ENCODE data around the gene PRPF38A. TPM values are rescaled to one million over a fixed set of nuclear protein-coding genes. Genes with fewer than 3 reads are reported as not detected.
A peak's percentile ranks its signal among the peaks of the same experiment; 100 is the strongest.

Gene PRPF38A
- total RNA-seq, 3 donors from 2014 or later (not counting 1 experiment from before 2014, with no cell fraction given) = 73.9 to 97.2 (median 95.4) TPM

DNA sequence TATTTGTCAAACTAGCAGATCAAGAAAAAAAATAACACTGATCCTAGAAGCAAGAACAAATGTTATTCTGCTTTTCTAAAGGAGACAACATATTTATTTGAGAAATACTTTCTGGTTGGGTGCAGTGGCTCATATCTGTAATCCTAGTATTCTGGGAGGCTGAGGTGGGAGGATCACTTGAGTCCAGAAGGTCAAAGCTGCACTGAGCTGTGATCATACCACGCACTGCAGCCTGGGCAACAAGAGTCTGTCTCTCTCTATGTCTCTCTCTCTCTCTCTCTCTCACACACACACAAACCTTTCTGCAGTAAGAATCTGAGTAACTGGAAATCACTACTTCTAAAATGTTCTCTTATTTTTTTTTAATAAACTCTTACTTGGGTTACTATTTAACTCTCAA is 31.2 kb downstream of the PRPF38A start:
- no peaks in the 10 kb centered on the region for H3K27me3 ChIP-seq (ENCODE audit: control insufficient read depth, insufficient read depth, low read length)
- DNase-seq (no peak), ATAC-seq (no peak)
- TF ChIP-seq, protein P1, sequence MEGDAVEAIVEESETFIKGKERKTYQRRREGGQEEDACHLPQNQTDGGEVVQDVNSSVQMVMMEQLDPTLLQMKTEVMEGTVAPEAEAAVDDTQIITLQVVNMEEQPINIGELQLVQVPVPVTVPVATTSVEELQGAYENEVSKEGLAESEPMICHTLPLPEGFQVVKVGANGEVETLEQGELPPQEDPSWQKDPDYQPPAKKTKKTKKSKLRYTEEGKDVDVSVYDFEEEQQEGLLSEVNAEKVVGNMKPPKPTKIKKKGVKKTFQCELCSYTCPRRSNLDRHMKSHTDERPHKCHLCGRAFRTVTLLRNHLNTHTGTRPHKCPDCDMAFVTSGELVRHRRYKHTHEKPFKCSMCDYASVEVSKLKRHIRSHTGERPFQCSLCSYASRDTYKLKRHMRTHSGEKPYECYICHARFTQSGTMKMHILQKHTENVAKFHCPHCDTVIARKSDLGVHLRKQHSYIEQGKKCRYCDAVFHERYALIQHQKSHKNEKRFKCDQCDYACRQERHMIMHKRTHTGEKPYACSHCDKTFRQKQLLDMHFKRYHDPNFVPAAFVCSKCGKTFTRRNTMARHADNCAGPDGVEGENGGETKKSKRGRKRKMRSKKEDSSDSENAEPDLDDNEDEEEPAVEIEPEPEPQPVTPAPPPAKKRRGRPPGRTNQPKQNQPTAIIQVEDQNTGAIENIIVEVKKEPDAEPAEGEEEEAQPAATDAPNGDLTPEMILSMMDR (IDR thresholded peaks at IDR 0.05) = no peak
- no peaks in the 10 kb centered on the region for H3K4me1 ChIP-seq (ENCODE audit: control insufficient read depth, insufficient read depth, low read length)
- H3K36me3 Mint-ChIP-seq = peaks cover 28% of the 10 kb centered on the region
- H3K27me3 Mint-ChIP-seq (ENCODE audit: low read depth in 2 of 2) = no peaks in the 10 kb centered on the region
- H3K9me3 ChIP-seq (ENCODE audit: control insufficient read depth, insufficient read depth, low read length) = no peaks in the 10 kb centered on the region
- H3K9me3 Mint-ChIP-seq = no peaks in the 10 kb centered on the region
- no peak overlapping the region for H3K27ac Mint-ChIP-seq
- H3K36me3 ChIP-seq (ENCODE audit: control insufficient read depth, insufficient read depth, low read length) = peaks cover 63% of the 10 kb centered on the region
- no peak overlapping the region for H3K4me3 ChIP-seq (ENCODE audit: low read length)
- no peak overlapping the region for H3K27ac ChIP-seq (ENCODE audit: low read length)
- no peaks in the 10 kb centered on the region for H3K4me1 Mint-ChIP-seq
- no peak overlapping the region for H3K4me3 Mint-ChIP-seq
- intact Hi-C loops (cut with micrococcal nuclease) = no loop called here
- 90% methylated on average over 1 of the region's 1 CpG for WGBS (ENCODE audit: insufficient coverage)

DNA sequence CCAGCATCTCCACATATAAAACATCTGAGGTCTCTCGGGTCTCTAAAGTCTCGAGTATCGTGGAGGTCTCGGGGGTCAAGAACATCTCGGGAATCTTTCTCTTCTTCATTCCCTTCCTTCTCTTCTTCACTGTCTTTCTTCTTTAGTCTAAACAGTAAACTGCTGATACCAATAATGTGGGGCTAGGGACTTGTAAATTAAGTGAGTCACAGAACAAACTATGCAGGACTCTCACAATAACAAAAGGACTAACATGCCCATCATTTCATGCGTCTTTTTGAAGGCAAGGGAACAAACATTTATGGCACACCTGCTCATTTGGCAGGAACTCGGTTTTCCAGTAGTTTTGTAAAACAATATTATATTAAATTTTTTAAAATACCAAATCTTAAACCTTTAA is 32.4 kb downstream of the PRPF38A start:
- 96% methylated on average over 5 of the region's 7 CpGs for WGBS (ENCODE audit: insufficient coverage)
- no peak overlapping the region for H3K27ac Mint-ChIP-seq
- H3K27me3 Mint-ChIP-seq (ENCODE audit: low read depth in 2 of 2) = no peaks in the 10 kb centered on the region
- peaks cover 22% of the 10 kb centered on the region for H3K36me3 Mint-ChIP-seq
- no peaks in the 10 kb centered on the region for H3K27me3 ChIP-seq (ENCODE audit: control insufficient read depth, insufficient read depth, low read length)
- ATAC-seq (no peak), DNase-seq (no peak)
- H3K36me3 ChIP-seq (ENCODE audit: control insufficient read depth, insufficient read depth, low read length) = peaks cover 58% of the 10 kb centered on the region
- H3K4me3 Mint-ChIP-seq = no peak overlapping the region
- H3K9me3 Mint-ChIP-seq = no peaks in the 10 kb centered on the region
- TF ChIP-seq, protein P1 (IDR thresholded peaks at IDR 0.05) = no peak
- no peaks in the 10 kb centered on the region for H3K9me3 ChIP-seq (ENCODE audit: control insufficient read depth, insufficient read depth, low read length)
- no peaks in the 10 kb centered on the region for H3K4me1 Mint-ChIP-seq
- no peak overlapping the region for H3K4me3 ChIP-seq (ENCODE audit: low read length)
- H3K27ac ChIP-seq (ENCODE audit: low read length) = no peak overlapping the region
- H3K4me1 ChIP-seq (ENCODE audit: control insufficient read depth, insufficient read depth, low read length) = no peaks in the 10 kb centered on the region
- intact Hi-C loops (cut with micrococcal nuclease) = no loop called here

DNA sequence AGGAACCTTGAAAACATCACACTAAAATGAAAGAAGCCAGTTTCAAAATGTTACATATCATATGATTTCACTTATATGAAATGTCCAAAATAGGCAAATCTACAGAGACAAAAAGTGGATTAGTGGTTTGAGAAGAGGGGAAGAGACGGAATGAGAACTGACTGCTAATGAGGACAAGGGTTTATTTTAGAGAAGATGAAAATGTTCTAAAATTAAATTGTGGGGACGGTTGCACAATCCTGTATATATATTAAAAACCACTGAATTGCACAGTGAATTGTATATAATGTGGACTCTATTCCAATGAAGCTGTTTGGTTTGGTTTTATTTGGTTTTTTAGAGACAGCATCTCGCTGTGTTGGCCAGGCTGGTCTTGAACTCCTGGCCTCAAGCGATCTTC is 35.6 kb downstream of the PRPF38A start:
- Mint-ChIP-seq H3K9me3 (no peaks in the 10 kb centered on the region), H3K27ac (peak overlapping the region in 1 of 2 donors; percentile 18), H3K27me3 (ENCODE audit: low read depth in 2 of 2) (no peaks in the 10 kb centered on the region), H3K36me3 (peaks cover 10% of the 10 kb centered on the region), H3K4me1 (no peaks in the 10 kb centered on the region), H3K4me3 (no peak overlapping the region)
- no peaks in the 10 kb centered on the region for H3K27me3 ChIP-seq (ENCODE audit: control insufficient read depth, insufficient read depth, low read length)
- DNase-seq = no peak
- H3K27ac ChIP-seq (ENCODE audit: low read length) = no peak overlapping the region
- no peaks in the 10 kb centered on the region for H3K4me1 ChIP-seq (ENCODE audit: control insufficient read depth, insufficient read depth, low read length)
- intact Hi-C loops (cut with micrococcal nuclease) = no loop called here
- no peak for ATAC-seq
- no peak overlapping the region for H3K4me3 ChIP-seq (ENCODE audit: low read length)
- 90% methylated on average over 2 of the region's 4 CpGs for WGBS (ENCODE audit: insufficient coverage)
- no peaks in the 10 kb centered on the region for H3K9me3 ChIP-seq (ENCODE audit: control insufficient read depth, insufficient read depth, low read length)
- H3K36me3 ChIP-seq (ENCODE audit: control insufficient read depth, insufficient read depth, low read length) = peaks cover 60% of the 10 kb centered on the region
- TF ChIP-seq, protein P1 (IDR thresholded peaks at IDR 0.05) = no peak

DNA sequence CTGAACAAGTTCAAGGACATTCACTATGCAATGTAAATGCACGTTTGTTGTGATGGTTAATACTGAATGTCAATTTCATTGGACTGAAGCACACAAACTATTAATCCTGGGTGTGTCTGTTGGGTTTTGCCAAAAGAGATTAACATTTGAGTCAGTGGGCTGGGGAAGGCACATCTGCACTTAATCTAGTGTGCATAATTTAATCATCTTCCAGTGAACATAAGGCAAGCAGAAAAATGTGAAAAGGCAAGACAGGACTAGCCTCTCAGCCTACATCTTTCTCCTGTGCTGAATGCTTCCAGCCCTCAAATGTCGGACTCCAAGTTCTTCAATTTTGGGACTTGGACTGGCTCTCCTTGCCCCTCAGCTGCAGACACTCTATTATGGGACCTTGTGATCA is 40.1 kb downstream of the PRPF38A start:
- no peak overlapping the region for H3K27ac Mint-ChIP-seq
- peaks cover 48% of the 10 kb centered on the region for H3K36me3 ChIP-seq (ENCODE audit: control insufficient read depth, insufficient read depth, low read length)
- H3K9me3 Mint-ChIP-seq = no peaks in the 10 kb centered on the region
- DNase-seq = no peak
- no peaks in the 10 kb centered on the region for H3K27me3 Mint-ChIP-seq (ENCODE audit: low read depth in 2 of 2)
- H3K36me3 Mint-ChIP-seq = no peaks in the 10 kb centered on the region
- 100% methylated on average over 2 of the region's 2 CpGs for WGBS (ENCODE audit: insufficient coverage)
- no peak overlapping the region for H3K4me3 Mint-ChIP-seq
- no peak overlapping the region for H3K4me3 ChIP-seq (ENCODE audit: low read length)
- no peaks in the 10 kb centered on the region for H3K9me3 ChIP-seq (ENCODE audit: control insufficient read depth, insufficient read depth, low read length)
- TF ChIP-seq, protein P1 (IDR thresholded peaks at IDR 0.05) = no peak
- no peak overlapping the region for H3K27ac ChIP-seq (ENCODE audit: low read length)
- no peak for ATAC-seq
- no peaks in the 10 kb centered on the region for H3K27me3 ChIP-seq (ENCODE audit: control insufficient read depth, insufficient read depth, low read length)
- H3K4me1 ChIP-seq (ENCODE audit: control insufficient read depth, insufficient read depth, low read length) = no peaks in the 10 kb centered on the region
- H3K4me1 Mint-ChIP-seq = no peaks in the 10 kb centered on the region
- intact Hi-C loops (cut with micrococcal nuclease) = no loop called here
